SU-DHL-6 (cell line): ENCODE data around the gene RGN.

Experiments used
- CTCF ChIP-seq: fragments of 200-600 bp; sonication (generic); IDR thresholded peaks from one replicate; pipeline ENCODE4 v1.5.1; 2017; ENCODE audit warnings: antibody characterized with exemption, mild to moderate bottlenecking, low read length, moderate library complexity; ENCODE audit not compliant: insufficient read depth, poor library complexity, severe bottlenecking
- EZH2phosphoT487 ChIP-seq: fragments of 200-600 bp; sonication (generic), shearing (Covaris generic); conservative IDR thresholded peaks from 2 replicates; pipeline ENCODE4 v1.6.1; 2018; ENCODE audit warnings: mild to moderate bottlenecking, antibody characterized with exemption, low read length, moderate library complexity, mixed read lengths

- TF ChIP-seq CTCF: no peak
- TF ChIP-seq EZH2phosphoT487: no peak
These were observed 17.5 kb upstream of the RGN start for GRCh38 chrX:47060708-47061107.
